GM12891 (cell line): ENCODE data around the gene TGM4.

Experiments used
- POLR2A ChIP-seq: IDR thresholded peaks from 2 replicates; pipeline ENCODE4 v1.6.1; 2011; ENCODE audit warnings: low read depth, low read length, control low read depth
- POLR2AphosphoS5 ChIP-seq: IDR thresholded peaks from 2 replicates; pipeline ENCODE4 v1.6.1; 2011; ENCODE audit warnings: low read depth, low read length, control low read depth

DNA sequence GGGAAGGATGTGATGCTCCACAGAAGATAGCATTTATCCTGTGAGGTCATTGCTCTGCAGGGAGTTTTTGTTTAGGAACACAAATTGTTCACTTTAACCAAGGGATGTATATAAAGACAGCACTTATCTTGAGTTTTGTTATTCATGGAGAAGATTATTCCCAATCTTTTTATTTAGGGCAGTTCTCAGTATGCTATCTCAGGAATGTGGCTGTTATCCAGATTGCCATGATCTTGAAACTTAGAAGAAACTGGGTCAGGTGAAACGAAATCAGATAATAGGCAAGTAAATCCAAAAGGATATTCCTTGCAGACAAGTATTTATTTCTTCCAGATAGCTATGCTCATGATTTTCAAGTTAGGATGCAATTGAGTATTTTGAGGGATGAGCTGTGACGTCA, 32.0 kb upstream of the TGM4 start:
- no peak for TF ChIP-seq POLR2AphosphoS5
- TF ChIP-seq POLR2A: no peak
